ENCODE results near the gene EFNB1. TPM values are rescaled to one million over a fixed set of nuclear protein-coding genes. Genes with fewer than 3 reads are reported as not detected.

Gene EFNB1
- total and polyA plus RNA-seq, 2 of the 8 experiments (the other 6 are each of a cell fraction or from before 2014, with no cell fraction given): 2.3 to 5.4 TPM

GRCh38 chrX:68835104-68835442 is 6.3 kb downstream of the EFNB1 start:
- Histone ChIP-seq H3K9me3 (ENCODE audit: insufficient read depth in 2 of 2, low read depth in 1 of 2, low read length in 1 of 2) (no peaks in the 10 kb centered on the region; a peak in 1 of 4 replicates), H3K18ac (ENCODE audit: extremely low read depth, low read length) (no peak overlapping the region), H3K27me3 (replicated peaks in 1 of 4; ENCODE audit: control insufficient read depth in 3 of 4, extremely low read depth in 1 of 4, insufficient read depth in 3 of 4, low read length in 3 of 4) (peaks cover 27 to 52% (median 50%) of the 10 kb centered on the region in 4 experiments)

More at GRCh38 chrX:68835104-68835442, 6.3 kb downstream of the EFNB1 start:
- H3K36me3 ChIP-seq (ENCODE audit: control insufficient read depth in 2 of 4, insufficient read depth in 4 of 4, low read length in 3 of 4): no peaks in the 10 kb centered on the region
- FAIRE-seq: no peak
- no peak overlapping the region for H3K9ac ChIP-seq (replicated peaks in 1 of 4; ENCODE audit: extremely low read depth in 1 of 4, low read depth in 3 of 4, low read length in 3 of 4)
- no peak for TF ChIP-seq ZNF274 (IDR thresholded peaks at IDR 0.05; ENCODE audit: borderline replicate concordance, extremely low read depth, low read length)
- TF ChIP-seq HDAC6 (IDR thresholded peaks at IDR 0.05; ENCODE audit: low read depth, low read length): no peak
- no peak for TF ChIP-seq CHD1 (IDR thresholded peaks at IDR 0.05; ENCODE audit: low read depth, low read length)
- TF ChIP-seq SP1 (IDR thresholded peaks at IDR 0.05; ENCODE audit: low read depth, low read length): no peak
- no peak for TF ChIP-seq KDM5A (IDR thresholded peaks at IDR 0.05; ENCODE audit: low read length)
- H3K4me2 ChIP-seq (ENCODE audit: insufficient read depth in 1 of 2, low read depth in 2 of 2, low read length in 2 of 2): no peak overlapping the region
- H3K4me1 ChIP-seq (replicated peaks in 1 of 4; ENCODE audit: control insufficient read depth in 3 of 4, insufficient read depth in 4 of 4, low read length in 3 of 4): peaks cover 0 to 10% (median 5%) of the 10 kb centered on the region in 4 experiments; a peak in 5 of 7 replicates
- CTCF ChIA-PET (ENCODE audit: partially characterized antibody): interaction anchor here (0.7 to 3.5 kb wide), 5 partner anchors 12 to 552 kb away, joined by 3 to 11 read pairs (median 4); no protein-coding TSS in a partner anchor
- H3K4ac ChIP-seq (replicated peaks; ENCODE audit: insufficient read length, low read depth, low read length): no peak overlapping the region
- no peak overlapping the region for H2BK120ac ChIP-seq (replicated peaks; ENCODE audit: low read depth, low read length)
- H4K8ac ChIP-seq (ENCODE audit: extremely low read depth, insufficient read depth, low read length): no peak overlapping the region
- no peak overlapping the region for H2BK20ac ChIP-seq (ENCODE audit: low read length)
- no peak overlapping the region for H3K14ac ChIP-seq (ENCODE audit: insufficient read length)
- H2AK5ac ChIP-seq (ENCODE audit: low read depth, low read length): no peak overlapping the region
- H2BK15ac ChIP-seq (ENCODE audit: low read length): no peak overlapping the region
- no peak overlapping the region for H4K5ac ChIP-seq (ENCODE audit: insufficient read length, low read depth, low read length)
- H4K20me1 ChIP-seq (replicated peaks in 1 of 2; ENCODE audit: control insufficient read depth in 1 of 2, insufficient read depth in 2 of 2, low read length in 2 of 2): peaks cover 15 to 23% of the 10 kb centered on the region in 2 experiments
- peak in 1 of 2 experiments; percentile 7 for DNase-seq (ENCODE audit: low read depth in 1 of 2, low spot score in 2 of 2)
- POLR2A ChIA-PET (ENCODE audit: partially characterized antibody): no interaction called here
- no peaks in the 10 kb centered on the region for H3K79me2 ChIP-seq (ENCODE audit: control insufficient read depth in 1 of 2, insufficient read depth in 2 of 2, low read length in 2 of 2)
- no peak overlapping the region for H2BK12ac ChIP-seq (ENCODE audit: low read depth, low read length)
- no peak overlapping the region for H3K56ac ChIP-seq (replicated peaks; ENCODE audit: insufficient read length, low read depth, low read length)
- 100% methylated on average over 1 of the region's 3 CpGs; no CpG with 5 or more reads in 1 of the 2 experiments for WGBS, 2 experiments (ENCODE audit: extremely low coverage in 1 of 2, insufficient coverage in 1 of 2, insufficient read length in 1 of 2, insufficient replicate concordance in 2 of 2, low coverage in 1 of 2, low lambda C conversion rate in 2 of 2, missing lambda C conversion rate in 1 of 2)
- no peak overlapping the region for H4K91ac ChIP-seq (replicated peaks; ENCODE audit: insufficient read length, low read length)
- no peaks in the 10 kb centered on the region for H3K79me1 ChIP-seq (ENCODE audit: low read depth, low read length)
- no peak overlapping the region for H3K23ac ChIP-seq (ENCODE audit: insufficient read length)
- no peak overlapping the region for H3K27ac ChIP-seq (ENCODE audit: low read depth, low read length)
- no peak overlapping the region for H2AFZ ChIP-seq (ENCODE audit: low read length)
- no peak overlapping the region for H2BK5ac ChIP-seq (ENCODE audit: low read depth, low read length)
- H3K23me2 ChIP-seq (ENCODE audit: low read depth, low read length): no peaks in the 10 kb centered on the region
- H3K4me3 ChIP-seq (ENCODE audit: extremely low read depth in 1 of 4, insufficient read depth in 2 of 4, low read depth in 3 of 4, low read length in 4 of 4): no peak overlapping the region
